ACC112 (cell line): ENCODE measurements around the gene TUBGCP4.

ENCODE experiments used
- H2AFZ ChIP-seq: fragments of 200-600 bp; sonication (generic); one replicate; pipeline ENCODE4 v1.6.0; 2017; ENCODE audit warnings: antibody characterized with exemption, low read length; ENCODE audit not compliant: unreplicated experiment
- H3K27ac ChIP-seq: fragments of 200-600 bp; sonication (generic); 2 replicates; pipeline ENCODE4 v1.5.1; 2014; ENCODE audit warnings: low read depth, mild to moderate bottlenecking, antibody characterized with exemption, low read length, moderate library complexity
- H3K27me3 ChIP-seq: fragments of 200-600 bp; sonication (generic); 2 replicates; pipeline ENCODE4 v1.6.1; 2014; ENCODE audit warnings: mild to moderate bottlenecking, antibody characterized with exemption, low read length, moderate library complexity, mixed read lengths; ENCODE audit not compliant: insufficient read depth
- H3K36me3 ChIP-seq: fragments of 200-600 bp; sonication (generic); 2 replicates; pipeline ENCODE4 v1.6.1; 2016; ENCODE audit warnings: mild to moderate bottlenecking, antibody characterized with exemption, low read length, moderate library complexity, mixed read lengths; ENCODE audit not compliant: insufficient read depth
- H3K4me1 ChIP-seq: fragments of 200-600 bp; sonication (generic); one replicate; pipeline ENCODE4 v1.6.1; 2016; ENCODE audit warnings: low read length, mixed read lengths; ENCODE audit not compliant: insufficient read depth, unreplicated experiment, control insufficient read depth
- H3K4me3 ChIP-seq: fragments of 200-600 bp; sonication (generic); 2 replicates; pipeline ENCODE4 v1.5.1; 2014; ENCODE audit warnings: mild to moderate bottlenecking, low read depth, low read length
- H3K79me2 ChIP-seq: fragments of 200-600 bp; sonication (generic); one replicate; pipeline ENCODE4 v1.6.0; 2016; ENCODE audit warnings: low read length; ENCODE audit not compliant: control insufficient read depth, unreplicated experiment, insufficient read depth

Gene TUBGCP4

DNA sequence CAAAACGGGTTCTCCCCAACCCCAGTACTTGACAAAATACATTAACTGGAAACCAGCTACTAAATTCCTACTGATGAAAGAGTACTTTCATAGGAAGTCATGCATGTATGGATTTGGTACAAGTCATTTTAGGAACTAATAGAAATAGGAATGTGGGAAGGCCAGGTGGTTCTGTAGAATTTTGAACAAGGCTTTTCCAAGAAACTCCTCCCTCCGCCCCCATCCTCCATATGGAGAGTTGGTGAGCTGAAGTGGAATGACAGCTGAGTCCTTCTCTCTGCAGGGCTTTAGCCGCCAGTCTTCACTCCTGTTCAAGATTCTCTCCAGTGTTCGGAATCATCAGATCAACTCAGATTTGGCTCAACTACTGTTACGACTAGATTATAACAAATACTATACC, 33.2 kb downstream of the TUBGCP4 start:
- Histone ChIP-seq H3K4me1 (no peaks in the 10 kb centered on the region), H3K79me2 (no peaks in the 10 kb centered on the region), H3K4me3 (no peak overlapping the region), H3K27ac (no peak overlapping the region), H3K27me3 (no peaks in the 10 kb centered on the region), H2AFZ (no peak overlapping the region), H3K36me3 (peaks cover 40% of the 10 kb centered on the region)

DNA sequence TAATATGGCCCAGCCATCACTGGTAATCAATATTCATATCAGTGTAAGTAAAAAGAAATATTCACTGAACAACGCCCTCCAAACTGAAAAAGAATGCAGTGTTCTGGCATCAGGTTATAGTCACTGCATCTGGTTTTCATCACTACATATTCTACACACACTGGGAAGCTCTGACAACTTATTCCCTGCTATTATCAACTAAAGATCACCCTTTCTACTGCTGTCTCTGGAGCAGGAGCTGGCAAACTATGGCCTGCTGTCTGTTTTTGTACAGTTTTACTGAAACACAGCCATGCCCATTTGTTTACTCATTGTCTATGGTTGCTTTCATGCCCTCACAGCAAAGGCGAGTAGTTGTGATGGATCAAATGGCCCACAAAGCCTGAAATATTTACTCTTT, 35.3 kb downstream of the TUBGCP4 start:
- H3K4me1 ChIP-seq, result no peaks in the 10 kb centered on the region
- no peak overlapping the region for H3K4me3 ChIP-seq
- no peaks in the 10 kb centered on the region for H3K27me3 ChIP-seq
- peaks cover 36% of the 10 kb centered on the region for H3K36me3 ChIP-seq
- H2AFZ ChIP-seq, result no peak overlapping the region
- no peaks in the 10 kb centered on the region for H3K79me2 ChIP-seq
- no peak overlapping the region for H3K27ac ChIP-seq

DNA sequence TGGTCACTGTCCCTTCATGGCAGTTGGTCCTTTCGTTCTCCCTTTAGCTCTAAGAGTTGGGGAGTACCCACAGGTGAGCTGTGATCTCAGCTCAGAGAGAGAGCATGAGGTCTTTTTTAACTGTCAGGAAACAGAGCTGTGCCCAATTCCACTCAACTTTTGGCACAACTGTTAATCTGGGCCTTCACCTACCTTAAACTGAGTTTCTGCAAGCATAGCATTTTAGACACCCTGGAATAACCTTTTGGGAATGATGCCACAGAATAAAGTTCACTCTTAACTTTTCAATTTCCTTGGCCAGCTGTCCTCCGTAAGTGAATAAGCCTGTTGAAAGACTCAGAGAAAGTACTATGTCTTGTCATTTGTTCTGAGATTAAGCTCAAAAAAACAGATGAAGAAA, 35.9 kb downstream of the TUBGCP4 start:
- H3K27ac ChIP-seq, result no peak overlapping the region
- no peak overlapping the region for H3K4me3 ChIP-seq
- peaks cover 40% of the 10 kb centered on the region for H3K36me3 ChIP-seq
- no peak overlapping the region for H2AFZ ChIP-seq
- H3K4me1 ChIP-seq, result no peaks in the 10 kb centered on the region
- no peaks in the 10 kb centered on the region for H3K79me2 ChIP-seq
- H3K27me3 ChIP-seq, result no peaks in the 10 kb centered on the region

DNA sequence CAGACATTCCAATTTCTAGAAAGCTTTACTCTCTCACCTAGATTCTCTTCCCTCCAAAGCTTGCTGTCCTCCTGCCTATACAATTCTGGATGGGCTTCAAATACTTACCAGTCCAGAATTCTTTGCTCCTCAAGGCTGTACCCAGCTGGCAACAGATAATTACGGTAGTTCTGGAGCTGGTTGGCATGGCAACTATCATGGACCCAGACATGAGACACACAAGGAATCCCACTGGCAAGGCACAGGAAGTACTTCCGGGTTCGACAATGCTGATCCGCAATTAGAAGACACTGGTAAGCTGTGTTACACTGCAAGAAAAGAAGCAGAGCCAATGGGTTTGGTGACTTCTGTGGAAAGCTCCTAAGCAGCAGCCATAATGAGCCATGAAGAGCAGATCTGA, 37.9 kb downstream of the TUBGCP4 start:
- Histone ChIP-seq H3K27ac (no peak overlapping the region), H3K4me3 (no peak overlapping the region), H2AFZ (no peak overlapping the region), H3K79me2 (no peaks in the 10 kb centered on the region), H3K27me3 (no peaks in the 10 kb centered on the region), H3K4me1 (no peaks in the 10 kb centered on the region), H3K36me3 (peaks cover 43% of the 10 kb centered on the region)

DNA sequence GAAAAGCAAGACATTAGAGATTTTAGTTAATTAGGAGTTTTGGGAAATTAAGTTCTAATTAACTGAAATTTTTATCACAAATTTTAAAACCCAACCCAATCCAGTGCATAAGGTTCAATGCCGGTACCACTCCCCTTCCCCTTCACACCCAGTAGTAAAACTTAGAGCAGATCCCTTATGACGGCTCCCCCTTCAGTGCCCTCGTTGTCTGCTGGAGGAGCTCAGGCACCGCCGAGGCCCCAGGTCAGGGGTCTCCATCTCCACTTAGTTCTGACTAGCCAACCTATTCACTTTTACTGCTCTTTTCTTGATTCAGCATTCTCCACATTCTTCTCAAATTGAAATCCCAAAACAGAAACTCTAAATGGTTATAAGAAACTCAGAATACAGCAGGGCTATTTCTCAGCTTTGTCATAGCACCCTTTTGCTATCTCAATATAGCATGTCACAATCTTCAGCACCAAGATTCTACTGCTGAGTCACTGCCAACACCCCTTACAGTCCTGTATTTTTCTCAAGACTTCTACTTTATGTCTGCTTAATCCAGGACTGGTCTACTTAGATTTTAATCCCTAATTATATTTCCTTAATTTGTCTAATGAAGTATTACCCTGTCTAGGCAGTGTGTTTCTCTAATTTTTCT, 39.8 kb downstream of the TUBGCP4 start:
- Histone ChIP-seq H3K27me3 (no peaks in the 10 kb centered on the region), H3K27ac (peak overlapping the region; percentile 29; the same call in 1 of the 2 replicates), H3K36me3 (peaks cover 36% of the 10 kb centered on the region), H2AFZ (no peak overlapping the region), H3K79me2 (no peaks in the 10 kb centered on the region), H3K4me3 (no peak overlapping the region), H3K4me1 (no peaks in the 10 kb centered on the region)

DNA sequence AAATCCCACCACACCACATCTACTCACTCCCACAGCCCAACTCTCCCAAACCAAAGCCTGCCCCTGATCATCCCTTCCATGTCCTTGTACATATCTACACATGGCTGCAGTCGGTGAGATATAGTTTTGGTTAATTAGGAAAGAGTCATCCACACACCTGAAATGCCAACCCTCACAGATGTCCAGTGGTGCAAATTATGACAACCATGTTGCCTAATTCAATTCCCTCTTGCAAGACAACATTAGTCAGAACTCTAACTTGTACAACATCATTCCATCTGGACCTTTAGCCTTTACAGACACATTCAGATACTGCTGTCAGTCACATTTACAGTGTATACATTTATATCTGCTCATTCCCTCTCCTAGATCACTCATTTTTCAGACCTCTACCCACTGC, 41.2 kb downstream of the TUBGCP4 start:
- H3K4me3 ChIP-seq, result no peak overlapping the region
- H3K36me3 ChIP-seq, result peaks cover 28% of the 10 kb centered on the region
- no peak overlapping the region for H3K27ac ChIP-seq
- H3K4me1 ChIP-seq, result no peaks in the 10 kb centered on the region
- no peak overlapping the region for H2AFZ ChIP-seq
- H3K79me2 ChIP-seq, result no peaks in the 10 kb centered on the region
- H3K27me3 ChIP-seq, result no peaks in the 10 kb centered on the region

DNA sequence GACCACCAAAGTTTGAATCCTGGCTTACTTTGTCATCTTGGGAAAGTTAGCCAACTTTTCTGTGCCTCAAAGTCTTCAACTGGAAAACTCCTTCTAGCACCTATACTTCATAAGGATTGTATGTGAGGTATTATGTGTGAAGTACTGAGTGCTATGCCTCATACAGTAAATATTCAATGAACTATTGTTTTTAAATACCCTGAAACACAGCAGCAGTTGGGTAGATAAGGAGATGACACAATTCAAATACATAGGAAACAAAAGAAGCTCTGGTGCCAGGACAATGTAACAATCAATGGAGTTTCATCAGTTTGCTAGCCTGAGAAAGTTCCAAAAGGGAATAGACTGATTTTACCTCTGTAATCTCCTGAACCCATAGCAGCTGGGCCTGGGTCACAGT, 43.3 kb downstream of the TUBGCP4 start:
- Histone ChIP-seq H2AFZ (no peak overlapping the region), H3K4me3 (no peak overlapping the region), H3K27ac (no peak overlapping the region), H3K79me2 (no peaks in the 10 kb centered on the region), H3K36me3 (peaks cover 17% of the 10 kb centered on the region; the same call in 1 of the 2 replicates), H3K4me1 (no peaks in the 10 kb centered on the region), H3K27me3 (no peaks in the 10 kb centered on the region)

DNA sequence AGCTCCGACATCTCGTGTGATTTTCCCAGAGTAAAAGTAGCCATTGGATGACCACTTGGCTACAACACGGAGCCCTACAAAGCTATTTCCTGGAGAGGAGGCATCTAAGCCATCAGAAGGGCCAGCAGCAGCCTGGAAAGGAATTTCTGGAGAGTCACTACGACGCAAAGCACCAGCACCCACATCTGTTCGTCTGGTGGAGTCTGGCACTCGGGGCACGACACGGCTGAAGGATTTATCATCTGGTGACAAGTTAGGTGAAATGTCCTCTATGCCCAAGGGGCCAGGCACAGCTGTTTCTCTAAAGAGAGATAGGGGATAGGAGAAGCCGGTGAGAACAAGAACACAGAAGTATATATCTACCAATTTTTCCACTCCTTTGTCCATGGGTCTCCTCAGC, 49.5 kb downstream of the TUBGCP4 start:
- Histone ChIP-seq H3K4me1 (no peaks in the 10 kb centered on the region), H3K4me3 (no peak overlapping the region), H2AFZ (no peak overlapping the region), H3K36me3 (peaks cover 40% of the 10 kb centered on the region), H3K27me3 (no peaks in the 10 kb centered on the region), H3K27ac (no peak overlapping the region), H3K79me2 (no peaks in the 10 kb centered on the region)

DNA sequence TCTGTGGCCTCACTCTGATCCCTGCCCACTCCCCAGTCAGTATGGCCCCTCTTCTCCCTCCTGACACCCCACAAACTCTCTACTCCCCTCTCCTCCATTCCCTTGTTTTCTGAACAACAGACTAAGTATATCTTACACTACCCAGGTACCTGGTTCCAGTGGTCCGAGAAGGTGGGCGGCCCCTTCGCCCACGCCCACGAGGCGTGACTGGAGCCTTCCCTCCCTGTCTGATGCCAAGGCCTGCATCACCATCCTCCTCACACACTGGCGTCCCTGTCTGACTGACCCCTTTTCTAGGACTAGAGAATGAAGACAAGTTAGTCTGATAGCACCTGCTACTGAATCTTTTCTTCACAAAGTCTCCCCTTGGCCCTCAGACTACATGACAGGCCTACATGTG, 50.0 kb downstream of the TUBGCP4 start:
- H2AFZ ChIP-seq, result no peak overlapping the region
- peaks cover 38% of the 10 kb centered on the region for H3K36me3 ChIP-seq
- no peaks in the 10 kb centered on the region for H3K4me1 ChIP-seq
- H3K27me3 ChIP-seq, result no peaks in the 10 kb centered on the region
- H3K27ac ChIP-seq, result no peak overlapping the region
- H3K79me2 ChIP-seq, result no peaks in the 10 kb centered on the region
- no peak overlapping the region for H3K4me3 ChIP-seq

DNA sequence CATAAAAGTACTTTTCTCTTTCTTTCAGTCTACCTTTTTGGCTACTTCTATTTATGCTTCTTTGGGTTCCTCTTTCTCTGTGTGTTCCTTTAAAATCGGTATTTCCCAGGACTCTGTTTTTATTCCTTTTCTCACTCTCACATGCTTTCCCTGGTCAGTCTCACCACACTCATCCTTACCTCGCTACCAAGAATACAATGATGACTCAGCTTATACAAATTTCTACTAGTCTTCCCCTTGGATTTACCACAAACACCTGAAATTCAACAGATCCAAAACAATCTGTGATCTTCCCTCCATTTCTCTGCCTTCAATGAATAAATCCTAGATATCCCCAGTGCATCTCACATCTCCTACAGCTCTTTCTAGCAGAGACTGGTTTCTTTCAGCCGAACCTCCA, 52.9 kb downstream of the TUBGCP4 start:
- Histone ChIP-seq H3K36me3 (peaks cover 45% of the 10 kb centered on the region), H3K27me3 (no peaks in the 10 kb centered on the region), H3K4me3 (no peak overlapping the region), H3K27ac (no peak overlapping the region), H3K79me2 (no peaks in the 10 kb centered on the region), H3K4me1 (no peaks in the 10 kb centered on the region), H2AFZ (no peak overlapping the region)

DNA sequence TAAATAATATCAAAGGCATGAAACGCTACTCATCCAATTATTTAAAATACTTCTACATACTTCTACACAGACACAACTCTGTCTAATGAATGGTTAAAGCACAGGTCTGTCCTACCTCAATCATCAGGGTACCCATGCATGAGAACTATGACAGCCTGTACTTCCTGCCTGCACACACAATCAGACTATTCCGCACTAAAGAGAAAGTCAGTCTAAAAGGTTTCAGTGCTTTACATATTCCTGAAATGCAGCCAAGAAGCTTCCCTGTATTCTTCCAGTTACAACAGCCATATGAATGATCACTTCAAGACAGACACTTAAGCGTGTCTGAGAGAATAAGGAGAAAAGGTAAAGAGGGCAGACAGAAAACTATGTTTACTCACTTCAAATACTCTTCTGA, 58.8 kb downstream of the TUBGCP4 start:
- Histone ChIP-seq H3K27ac (no peak overlapping the region), H3K79me2 (no peaks in the 10 kb centered on the region), H3K4me1 (no peaks in the 10 kb centered on the region), H3K4me3 (no peak overlapping the region), H2AFZ (no peak overlapping the region), H3K27me3 (no peaks in the 10 kb centered on the region), H3K36me3 (peaks cover 30% of the 10 kb centered on the region)
